WERI-Rb-1 (cell line): ENCODE results near the gene SF3A1.

Experiments used
- DNase-seq: peaks from one replicate; pipeline ENCODE4 v3.0.0-alpha.2; 2020
- H3K27ac ChIP-seq: fragments of 250-450 bp; sonication (Bioruptor Pico); 2 replicates; pipeline ENCODE4 v1.5.1; 2020; ENCODE audit warnings: mild to moderate bottlenecking, moderate library complexity
- H3K27me3 ChIP-seq: fragments of 250-450 bp; sonication (Bioruptor Pico); 2 replicates; pipeline ENCODE4 v1.5.1; 2021; ENCODE audit warnings: mild to moderate bottlenecking, low read depth, moderate library complexity; ENCODE audit not compliant: insufficient read depth, severe bottlenecking
- H3K36me3 ChIP-seq: fragments of 250-450 bp; sonication (Bioruptor Pico); 2 replicates; pipeline ENCODE4 v1.5.1; 2020; ENCODE audit warnings: mild to moderate bottlenecking, moderate library complexity
- H3K4me3 ChIP-seq: 2 replicates; pipeline ENCODE4 v1.5.1; 2011; ENCODE audit warnings: low read depth, mild to moderate bottlenecking, control low read depth, low read length
- H3K9me3 ChIP-seq: fragments of 250-450 bp; sonication (Bioruptor Pico); 2 replicates; pipeline ENCODE4 v1.5.1; 2021; ENCODE audit warnings: mild to moderate bottlenecking, moderate library complexity; ENCODE audit not compliant: severe bottlenecking
- TF ChIP-seq, protein P1 (sequence below): IDR thresholded peaks from 2 replicates; pipeline ENCODE4 v1.5.1; 2011; ENCODE audit warnings: low read depth, mild to moderate bottlenecking, control low read depth, inconsistent platforms, low read length

Gene SF3A1

DNA sequence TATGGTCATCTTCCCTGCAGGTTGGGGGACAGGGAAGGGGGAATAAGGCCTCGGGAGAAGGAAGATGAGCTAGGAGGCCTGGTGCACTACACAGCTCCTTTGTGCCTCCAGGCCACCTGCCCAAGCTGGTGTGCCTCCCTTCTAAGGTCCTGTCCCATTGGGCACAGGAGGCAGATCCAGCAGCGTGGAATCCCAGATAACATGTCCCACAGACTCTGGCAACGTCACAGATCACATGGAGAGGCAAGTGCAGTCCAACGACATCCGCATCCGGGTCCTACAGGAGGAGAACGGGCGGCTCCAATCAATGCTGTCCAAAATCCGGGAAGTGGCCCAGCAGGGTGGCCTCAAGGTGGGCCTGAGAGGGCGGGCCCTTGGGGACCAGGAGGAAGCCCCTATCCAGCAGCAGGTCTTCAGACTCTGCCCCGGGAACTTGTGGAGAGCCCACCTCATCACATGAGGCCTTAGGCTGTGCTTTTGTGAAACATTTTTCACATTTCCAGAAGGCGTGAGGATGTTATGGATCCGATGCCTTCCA is 18.7 kb upstream of the SF3A1 start:
- Histone ChIP-seq H3K9me3 (no peaks in the 10 kb centered on the region), H3K4me3 (no peak overlapping the region), H3K27ac (no peak overlapping the region), H3K36me3 (peaks cover 8% of the 10 kb centered on the region), H3K27me3 (no peaks in the 10 kb centered on the region)
- TF ChIP-seq, protein P1, sequence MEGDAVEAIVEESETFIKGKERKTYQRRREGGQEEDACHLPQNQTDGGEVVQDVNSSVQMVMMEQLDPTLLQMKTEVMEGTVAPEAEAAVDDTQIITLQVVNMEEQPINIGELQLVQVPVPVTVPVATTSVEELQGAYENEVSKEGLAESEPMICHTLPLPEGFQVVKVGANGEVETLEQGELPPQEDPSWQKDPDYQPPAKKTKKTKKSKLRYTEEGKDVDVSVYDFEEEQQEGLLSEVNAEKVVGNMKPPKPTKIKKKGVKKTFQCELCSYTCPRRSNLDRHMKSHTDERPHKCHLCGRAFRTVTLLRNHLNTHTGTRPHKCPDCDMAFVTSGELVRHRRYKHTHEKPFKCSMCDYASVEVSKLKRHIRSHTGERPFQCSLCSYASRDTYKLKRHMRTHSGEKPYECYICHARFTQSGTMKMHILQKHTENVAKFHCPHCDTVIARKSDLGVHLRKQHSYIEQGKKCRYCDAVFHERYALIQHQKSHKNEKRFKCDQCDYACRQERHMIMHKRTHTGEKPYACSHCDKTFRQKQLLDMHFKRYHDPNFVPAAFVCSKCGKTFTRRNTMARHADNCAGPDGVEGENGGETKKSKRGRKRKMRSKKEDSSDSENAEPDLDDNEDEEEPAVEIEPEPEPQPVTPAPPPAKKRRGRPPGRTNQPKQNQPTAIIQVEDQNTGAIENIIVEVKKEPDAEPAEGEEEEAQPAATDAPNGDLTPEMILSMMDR: no peak
- no peak for DNase-seq

DNA sequence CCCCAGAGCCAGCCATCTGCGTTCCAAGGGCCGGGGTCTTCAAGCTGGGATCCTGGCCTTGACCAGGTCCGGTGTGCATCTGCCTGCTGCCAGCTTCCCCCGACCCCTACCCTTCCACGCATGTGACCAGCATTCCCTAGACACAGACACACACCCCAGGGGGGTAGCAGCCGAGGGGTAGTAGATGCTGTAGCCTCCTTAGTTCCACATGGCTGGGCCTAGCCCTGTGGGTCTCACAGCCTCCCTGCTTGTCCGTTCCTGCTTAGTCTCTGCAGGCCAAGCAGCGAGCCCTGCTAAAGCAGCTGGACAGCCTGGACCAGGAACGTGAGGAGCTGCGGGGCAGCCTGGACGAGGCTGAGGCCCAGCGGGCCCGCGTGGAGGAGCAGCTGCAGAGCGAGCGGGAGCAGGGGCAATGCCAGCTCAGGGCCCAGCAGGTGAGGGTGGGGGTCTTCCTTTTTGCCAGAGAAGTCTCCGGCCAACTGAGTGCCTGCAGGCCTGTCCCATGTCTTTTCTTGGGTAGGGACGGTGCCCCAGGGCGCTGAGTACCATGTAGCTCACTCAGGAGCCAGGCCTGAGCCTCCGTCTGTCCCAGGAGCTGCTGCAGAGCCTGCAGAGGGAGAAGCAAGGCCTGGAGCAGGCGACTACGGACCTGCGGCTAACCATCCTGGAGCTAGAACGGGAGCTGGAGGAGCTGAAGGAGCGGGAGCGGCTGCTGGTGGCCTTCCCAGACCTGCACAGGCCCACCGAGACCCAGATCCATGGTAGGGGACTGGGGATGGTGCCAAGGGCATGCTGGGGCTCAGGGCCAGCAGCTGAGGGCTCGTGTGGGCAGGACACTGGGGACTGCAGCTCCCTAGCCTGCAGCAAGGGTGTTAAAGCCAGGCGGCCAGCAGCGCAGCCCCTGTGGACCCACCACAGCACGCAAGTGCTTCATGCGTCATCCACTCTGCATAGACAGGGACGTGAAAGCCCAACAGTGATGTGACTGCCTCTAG is 16.9 kb upstream of the SF3A1 start:
- Histone ChIP-seq H3K27ac (peak overlapping the region; percentile 52), H3K27me3 (no peaks in the 10 kb centered on the region), H3K36me3 (peaks cover 8% of the 10 kb centered on the region), H3K4me3 (no peak overlapping the region), H3K9me3 (no peaks in the 10 kb centered on the region)
- TF ChIP-seq, protein P1: no peak
- DNase-seq: peak; percentile 61

DNA sequence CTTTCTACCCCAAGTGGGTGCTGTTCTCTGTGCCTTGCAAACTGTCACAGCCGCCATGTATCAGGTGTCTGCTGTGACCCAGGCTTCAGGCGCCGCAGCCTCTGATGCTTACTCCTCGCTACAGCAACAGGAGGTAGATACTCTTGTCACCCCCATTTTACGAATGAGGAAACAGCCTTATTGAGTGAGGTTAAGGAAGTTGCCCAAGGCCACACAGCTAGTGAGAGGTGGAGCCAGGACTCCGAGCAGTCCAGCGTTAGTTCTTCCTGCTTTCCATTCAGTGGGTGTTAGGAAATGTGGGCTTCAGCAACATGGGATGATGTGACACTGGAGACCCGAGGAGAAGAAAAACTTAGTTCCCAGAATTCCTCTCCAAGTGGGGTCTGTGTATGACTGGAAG is 16.2 kb upstream of the SF3A1 start:
- Histone ChIP-seq H3K4me3 (no peak overlapping the region), H3K36me3 (peaks cover 5% of the 10 kb centered on the region), H3K27me3 (no peaks in the 10 kb centered on the region), H3K9me3 (no peaks in the 10 kb centered on the region), H3K27ac (peak overlapping the region; percentile 52)
- DNase-seq: no peak
- TF ChIP-seq, protein P1: no peak

DNA sequence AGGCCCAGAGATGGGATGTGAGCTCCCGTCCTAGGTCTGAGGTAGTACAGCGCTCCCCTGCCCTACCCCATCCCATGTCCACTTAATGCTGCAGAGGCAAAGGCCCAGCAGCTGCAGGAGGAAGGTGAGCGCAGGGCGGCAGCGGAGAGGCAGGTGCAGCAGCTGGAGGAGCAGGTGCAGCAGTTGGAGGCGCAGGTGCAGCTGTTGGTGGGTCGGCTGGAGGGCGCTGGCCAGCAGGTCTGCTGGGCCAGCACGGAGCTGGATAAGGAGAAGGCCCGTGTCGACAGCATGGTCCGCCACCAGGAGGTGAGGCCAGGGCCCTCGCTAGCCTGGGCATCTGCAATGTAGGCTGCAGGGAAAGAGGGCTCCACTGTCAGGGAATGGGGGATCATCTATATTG is 15.3 kb upstream of the SF3A1 start:
- H3K27me3 ChIP-seq: no peaks in the 10 kb centered on the region
- H3K36me3 ChIP-seq: no peaks in the 10 kb centered on the region; the same call in none of the 2 replicates
- no peak for DNase-seq
- no peaks in the 10 kb centered on the region for H3K9me3 ChIP-seq
- TF ChIP-seq, protein P1: no peak
- H3K4me3 ChIP-seq: no peak overlapping the region
- no peak overlapping the region for H3K27ac ChIP-seq

DNA sequence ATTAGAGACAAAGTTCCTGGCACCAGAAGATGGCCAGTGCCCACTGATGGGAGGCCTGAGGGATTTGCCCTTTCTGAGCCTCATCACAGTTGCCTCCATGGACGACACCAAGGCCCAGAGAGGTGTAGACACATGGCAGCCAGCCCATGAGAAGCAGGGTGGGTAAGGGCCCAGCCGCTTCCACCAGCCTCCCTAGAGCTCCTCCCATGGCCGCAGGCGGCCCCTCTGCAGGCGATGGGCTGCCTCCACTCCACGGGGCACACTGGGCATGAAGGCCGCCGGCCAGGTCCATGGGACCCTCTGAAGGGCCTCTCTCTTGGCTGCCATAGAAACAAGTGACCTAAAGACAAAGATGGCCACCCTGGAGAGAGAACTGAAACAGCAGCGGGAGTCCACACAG is 14.6 kb upstream of the SF3A1 start:
- no peaks in the 10 kb centered on the region for H3K27me3 ChIP-seq
- no peak for DNase-seq
- TF ChIP-seq, protein P1: no peak
- H3K9me3 ChIP-seq: no peaks in the 10 kb centered on the region
- H3K36me3 ChIP-seq: peaks cover 1% of the 10 kb centered on the region
- H3K27ac ChIP-seq: no peak overlapping the region
- H3K4me3 ChIP-seq: no peak overlapping the region
